ENCODE measurements around the gene SDC4. TPM values are rescaled to one million over a fixed set of nuclear protein-coding genes. Genes with fewer than 3 reads are reported as not detected.
A peak's percentile ranks its signal among the peaks of the same experiment; 100 is the strongest.
"Not testable (repeated sequence)": the region's sequence is repeated elsewhere in the genome, so short reads cannot be mapped to it uniquely, and the experiment has no call there.

SDC4 gene
- total and polyA plus RNA-seq, 7 donors: 32.2 to 323 (median 95.2) TPM

DNA sequence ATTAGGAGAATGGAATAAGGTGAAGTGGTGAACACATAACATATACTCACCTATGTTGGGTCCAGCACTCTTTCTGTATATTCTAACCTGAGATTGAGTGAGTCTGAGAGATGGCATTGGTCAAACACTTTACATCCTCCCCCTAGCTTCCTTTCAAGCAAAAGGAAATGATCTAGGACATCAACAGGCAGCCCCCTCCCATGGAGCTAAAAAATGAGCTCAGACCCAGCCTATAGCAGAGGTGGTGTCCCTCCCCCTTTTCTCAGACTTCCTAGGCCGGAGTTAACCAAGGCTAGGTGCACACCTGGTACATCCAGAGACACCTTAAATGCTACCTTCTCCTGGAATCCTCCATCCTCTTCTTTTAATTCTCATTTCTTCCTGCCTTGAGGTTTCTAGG is 5.5 kb upstream of the SDC4 start:
- Histone ChIP-seq H3K27me3 (ENCODE audit: insufficient read depth in 3 of 3, low read length in 2 of 3) (no peaks in the 10 kb centered on the region), H3K27ac (peak overlapping the region; percentile 90), H3K36me3 (ENCODE audit: insufficient read depth in 1 of 2, low read depth in 1 of 2) (no peaks in the 10 kb centered on the region), H3K4me3 (no peak overlapping the region), H3K4me1 (peaks cover 40% of the 10 kb centered on the region), H3K9me3 (no peaks in the 10 kb centered on the region)
- ATAC-seq: no peak
- DNase-seq: no peak
- TF ChIP-seq, protein P1, sequence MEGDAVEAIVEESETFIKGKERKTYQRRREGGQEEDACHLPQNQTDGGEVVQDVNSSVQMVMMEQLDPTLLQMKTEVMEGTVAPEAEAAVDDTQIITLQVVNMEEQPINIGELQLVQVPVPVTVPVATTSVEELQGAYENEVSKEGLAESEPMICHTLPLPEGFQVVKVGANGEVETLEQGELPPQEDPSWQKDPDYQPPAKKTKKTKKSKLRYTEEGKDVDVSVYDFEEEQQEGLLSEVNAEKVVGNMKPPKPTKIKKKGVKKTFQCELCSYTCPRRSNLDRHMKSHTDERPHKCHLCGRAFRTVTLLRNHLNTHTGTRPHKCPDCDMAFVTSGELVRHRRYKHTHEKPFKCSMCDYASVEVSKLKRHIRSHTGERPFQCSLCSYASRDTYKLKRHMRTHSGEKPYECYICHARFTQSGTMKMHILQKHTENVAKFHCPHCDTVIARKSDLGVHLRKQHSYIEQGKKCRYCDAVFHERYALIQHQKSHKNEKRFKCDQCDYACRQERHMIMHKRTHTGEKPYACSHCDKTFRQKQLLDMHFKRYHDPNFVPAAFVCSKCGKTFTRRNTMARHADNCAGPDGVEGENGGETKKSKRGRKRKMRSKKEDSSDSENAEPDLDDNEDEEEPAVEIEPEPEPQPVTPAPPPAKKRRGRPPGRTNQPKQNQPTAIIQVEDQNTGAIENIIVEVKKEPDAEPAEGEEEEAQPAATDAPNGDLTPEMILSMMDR (IDR thresholded peaks at IDR 0.05): no peak
- WGBS, 3 donors: 79 to 91% (median 85%) methylated on average over 1 of the region's 1 CpG
- intact Hi-C loops (cut with DNase I): loop anchor here in 1 of 2 donors (10.0 kb wide), 1 partner anchor 441 kb away; the partner anchor contains the start of genes DNTTIP1 and WFDC3

DNA sequence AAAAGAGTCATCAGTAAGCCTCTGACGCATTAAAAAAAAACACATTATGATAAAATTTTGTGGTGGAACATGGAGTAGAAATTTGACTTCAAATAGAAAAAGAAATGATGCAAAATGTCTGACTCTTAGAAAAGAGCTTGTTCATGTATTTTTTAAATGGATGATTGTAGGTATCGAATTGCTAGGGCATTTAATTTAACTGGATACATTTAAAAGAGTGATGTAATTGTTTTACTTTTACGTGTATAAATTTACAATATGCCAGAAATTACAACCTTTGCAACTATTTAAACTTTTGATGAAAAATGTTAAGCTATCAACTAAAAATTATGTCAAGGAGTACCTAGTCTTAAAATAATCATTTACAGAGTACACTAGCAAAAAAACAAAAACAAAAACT is 4.5 kb upstream of the SDC4 start:
- 83 to 89% (median 86%) methylated on average over 3 of the region's 3 CpGs for WGBS, 3 donors
- H3K4me1 ChIP-seq: peaks cover 35% of the 10 kb centered on the region
- no peaks in the 10 kb centered on the region for H3K36me3 ChIP-seq (ENCODE audit: insufficient read depth in 1 of 2, low read depth in 1 of 2)
- DNase-seq (no peak), ATAC-seq (no peak)
- H3K4me3 ChIP-seq: no peak overlapping the region
- no peaks in the 10 kb centered on the region for H3K9me3 ChIP-seq
- intact Hi-C loops (cut with DNase I): loop anchor here in 1 of 2 donors (10.0 kb wide), 1 partner anchor 442 kb away; the partner anchor contains the start of genes DNTTIP1 and WFDC3
- TF ChIP-seq, protein P1 (IDR thresholded peaks at IDR 0.05): no peak
- no peaks in the 10 kb centered on the region for H3K27me3 ChIP-seq (ENCODE audit: insufficient read depth in 3 of 3, low read length in 2 of 3)
- H3K27ac ChIP-seq: no peak overlapping the region

DNA sequence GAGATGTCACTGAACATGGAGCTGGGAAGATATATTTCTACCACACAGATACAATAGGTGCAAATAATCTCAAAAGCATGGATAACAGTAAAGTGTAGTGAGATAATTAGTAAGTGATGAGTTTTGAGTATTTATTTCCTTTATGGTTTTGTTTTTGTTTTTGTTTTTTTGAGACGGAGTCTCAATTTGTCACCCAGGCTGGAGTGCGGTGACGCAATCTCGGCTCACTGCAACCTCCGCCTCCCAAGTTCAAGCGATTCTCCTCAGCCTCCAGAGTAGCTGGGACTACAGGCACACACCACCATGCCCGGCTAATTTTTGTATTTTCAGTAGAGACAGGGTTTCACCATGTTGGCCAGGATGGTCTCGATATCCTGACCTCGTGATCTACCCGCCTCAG is 2.6 kb upstream of the SDC4 start:
- not testable (repeated sequence) for H3K36me3 ChIP-seq (ENCODE audit: insufficient read depth in 1 of 2, low read depth in 1 of 2); ATAC-seq; H3K27ac ChIP-seq; DNase-seq; H3K4me3 ChIP-seq; H3K9me3 ChIP-seq; H3K27me3 ChIP-seq (ENCODE audit: insufficient read depth in 3 of 3, low read length in 2 of 3)
- 93 to 94% (median 94%) methylated on average over 10 of the region's 10 CpGs for WGBS, 3 donors
- peaks cover 22% of the 10 kb centered on the region for H3K4me1 ChIP-seq
- intact Hi-C loops (cut with DNase I): loop anchor here in 1 of 2 donors (10.0 kb wide), 1 partner anchor 444 kb away; the partner anchor contains the start of genes DNTTIP1 and WFDC3

DNA sequence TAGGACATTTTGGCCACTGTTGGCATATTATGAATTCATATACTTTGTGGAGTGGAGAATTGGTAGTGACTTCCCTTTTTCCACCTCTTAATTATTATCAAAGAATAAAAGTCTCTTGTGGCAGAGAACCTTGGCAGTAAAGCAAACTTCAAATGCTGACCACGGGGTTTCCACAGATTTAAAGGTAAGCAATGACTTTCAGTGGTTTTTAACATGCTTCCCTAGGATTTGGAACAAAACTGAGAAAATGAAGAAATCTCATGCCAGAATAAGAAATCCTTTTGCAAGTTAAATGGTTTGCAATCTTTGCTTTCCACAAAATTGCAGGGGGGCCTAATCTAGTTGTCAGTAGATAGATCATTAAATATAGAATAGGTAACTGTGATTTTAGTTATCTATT is 2.0 kb upstream of the SDC4 start:
- DNase-seq (no peak), ATAC-seq (no peak)
- Histone ChIP-seq H3K9me3 (no peaks in the 10 kb centered on the region), H3K27me3 (ENCODE audit: insufficient read depth in 3 of 3, low read length in 2 of 3) (no peaks in the 10 kb centered on the region), H3K4me3 (no peak overlapping the region), H3K36me3 (ENCODE audit: insufficient read depth in 1 of 2, low read depth in 1 of 2) (no peaks in the 10 kb centered on the region), H3K27ac (no peak overlapping the region), H3K4me1 (peaks cover 20% of the 10 kb centered on the region)
- TF ChIP-seq, protein P1 (IDR thresholded peaks at IDR 0.05): no peak
- intact Hi-C loops (cut with DNase I): loop anchor here in 1 of 2 donors (10.0 kb wide), 1 partner anchor 445 kb away; the partner anchor contains the start of genes DNTTIP1 and WFDC3
- 74 to 83% (median 75%) methylated on average over 1 of the region's 1 CpG for WGBS, 3 donors

DNA sequence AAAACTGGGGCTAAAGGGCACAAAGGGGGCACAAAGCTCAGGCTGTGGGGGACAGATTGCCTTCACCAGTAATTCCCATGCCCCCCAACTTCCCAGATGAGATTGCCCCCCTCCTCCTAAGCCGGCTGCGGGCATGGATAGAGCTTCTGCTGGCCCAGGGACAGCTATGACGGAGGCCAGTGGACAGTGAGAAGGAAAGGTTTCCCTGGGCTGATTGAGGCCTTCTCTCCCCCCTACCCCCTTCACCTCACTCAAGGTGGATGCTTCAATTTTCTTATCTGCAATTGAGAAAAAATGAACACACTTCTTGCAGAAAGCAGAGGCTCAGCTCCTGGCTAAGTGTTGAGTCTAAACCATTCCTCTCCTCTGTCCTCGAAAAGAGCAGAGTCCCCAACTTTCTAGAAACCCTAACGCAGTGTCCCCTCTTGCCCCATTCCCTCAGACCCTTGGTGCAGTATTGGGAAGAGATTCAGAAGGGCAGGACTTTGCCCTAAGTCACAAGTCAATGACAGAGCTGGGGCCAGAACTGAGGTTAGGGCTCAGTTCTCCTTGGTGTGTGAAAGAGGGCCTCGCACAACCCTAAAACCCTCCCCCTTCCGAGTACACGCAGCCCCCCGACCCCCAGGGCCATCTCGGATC is 808 bp downstream of the SDC4 start:
- Histone ChIP-seq H3K27me3 (ENCODE audit: insufficient read depth in 3 of 3, low read length in 2 of 3) (no peaks in the 10 kb centered on the region), H3K9me3 (no peaks in the 10 kb centered on the region)
- peak in 1 of 2 donors; percentile 72 for DNase-seq

More for the DNA sequence above, 808 bp downstream of the SDC4 start:
- Histone ChIP-seq H3K27ac (peak overlapping the region; percentile 94), H3K4me3 (peak overlapping the region; percentile 79), H3K36me3 (ENCODE audit: insufficient read depth in 1 of 2, low read depth in 1 of 2) (no peaks in the 10 kb centered on the region), H3K4me1 (peaks cover 30% of the 10 kb centered on the region)
- peak in 3 of 4 donors; percentile 23 to 42 (median 29) for ATAC-seq
- TF ChIP-seq, protein P1 (IDR thresholded peaks at IDR 0.05): no peak
- WGBS, 3 donors: 12 to 25% (median 13%) methylated on average over 10 of the region's 10 CpGs
- intact Hi-C loops (cut with DNase I): loop anchor here (2.0 to 10.0 kb wide), 2 partner anchors 15 to 1143 kb away; partner anchors contain the start of gene SYS1 (in 1 of the 2)
